K562 (cell line): ENCODE measurements around the gene NAPA. TPM values are rescaled to one million over a fixed set of nuclear protein-coding genes. Genes with fewer than 3 reads are reported as not detected.
A peak's percentile ranks its signal among the peaks of the same experiment; 100 is the strongest.

Experiments
- ASH1L ChIP-seq: fragments of 450-650 bp; IDR thresholded peaks from 2 replicates; pipeline ENCODE4 v1.6.1; 2018; ENCODE audit warnings: borderline replicate concordance, mild to moderate bottlenecking, low read depth; ENCODE audit not compliant: partially characterized antibody
- CEBPB ChIP-seq: fragments of 450-650 bp; IDR thresholded peaks from 2 replicates; pipeline ENCODE4 v1.6.1; 2016; ENCODE audit warnings: missing genetic modification characterization, missing compliant biosample characterization
- DNMT1 ChIP-seq: fragments of 450-650 bp; IDR thresholded peaks from 2 replicates; pipeline ENCODE4 v1.6.1; 2016; ENCODE audit warnings: antibody characterized with exemption, mild to moderate bottlenecking
- ELF2 ChIP-seq: fragments of 250-450 bp; sonication (Bioruptor Pico); IDR thresholded peaks from 2 replicates; pipeline ENCODE4 v1.5.0; 2021; ENCODE audit warnings: mild to moderate bottlenecking
- FOS ChIP-seq: IDR thresholded peaks from 3 replicates; pipeline ENCODE4 v1.6.1; 2011; ENCODE audit not compliant: insufficient read length; ENCODE audit errors: extremely low read depth
- ILK ChIP-seq: fragments of 450-650 bp; IDR thresholded peaks from 2 replicates; pipeline ENCODE4 v1.6.1; 2016; ENCODE audit warnings: missing genetic modification characterization, low read depth, mild to moderate bottlenecking, missing compliant biosample characterization, moderate library complexity, borderline replicate concordance
- MBD2 ChIP-seq: sonication (generic); IDR thresholded peaks from 2 replicates; pipeline ENCODE4 v1.6.1; 2016; ENCODE audit warnings: low read depth, borderline replicate concordance
- PHB2 ChIP-seq: fragments of 450-650 bp; IDR thresholded peaks from 2 replicates; pipeline ENCODE4 v1.6.1; 2017; ENCODE audit warnings: low read depth
- POLR2G ChIP-seq: fragments of 200-400 bp; formaldehyde crosslinking; IDR thresholded peaks from 2 replicates; pipeline ENCODE4 v1.6.1; 2017; ENCODE audit warnings: low read depth, mild to moderate bottlenecking, antibody characterized with exemption, low read length, moderate library complexity
- RFX5 ChIP-seq: IDR thresholded peaks from 2 replicates; pipeline ENCODE4 v1.6.1; 2011; ENCODE audit warnings: low read depth, mild to moderate bottlenecking, improper control_type of control experiment, low read length
- SIX5 ChIP-seq, 2 experiments: IDR thresholded peaks; 2 replicates each; pipeline ENCODE4 v1.6.1; 2011; ENCODE audit warnings: low read length in 2 of 2, borderline replicate concordance in 1 of 2, low read depth in 1 of 2, mild to moderate bottlenecking in 1 of 2, moderate library complexity in 1 of 2; ENCODE audit not compliant: insufficient read depth in 1 of 2
- TCFL5 ChIP-seq: fragments of 250-450 bp; sonication (Bioruptor Pico); conservative IDR thresholded peaks from 2 replicates; pipeline ENCODE4 v1.6.1; 2021; ENCODE audit warnings: mild to moderate bottlenecking, moderate library complexity, matching md5 sums
- U2AF1 ChIP-seq: fragments of 200-400 bp; formaldehyde crosslinking; optimal IDR thresholded peaks from 2 replicates; pipeline ENCODE3; 2017; ENCODE audit warnings: mild to moderate bottlenecking, low read depth, low read length, moderate library complexity
- ZEB2 ChIP-seq: fragments of 450-650 bp; IDR thresholded peaks from 2 replicates; pipeline ENCODE4 v1.6.1; 2016
- ZNF79 ChIP-seq: fragments of 250-450 bp; sonication (Bioruptor Pico); IDR thresholded peaks from 2 replicates; pipeline ENCODE4 v1.4.0; 2020; ENCODE audit warnings: low read depth, mild to moderate bottlenecking, moderate library complexity
- polyA plus RNA-seq, 8 experiments: library from polyadenylated mRNA; depleted of rRNA in 4 of 8; stranded (reverse) in 5 of 8; unstranded in 3 of 8; fragments of >200 nt; fragmentation: Nextera tagmentation in 2 of 8; fragmentation: Illumina TruSeq in 1 of 8; extraction: Ambion mirVana in 2 of 8; extraction: Trizol in 1 of 8; gene quantifications; 2 replicates each; pipeline versions ENCODE4 v1.2.1 to v1.2.3, GENCODE V29; 2011 to 2014; ENCODE audit warnings: inconsistent platforms in 1 of 8, missing spikeins in 1 of 8
- total RNA-seq, 7 experiments: library from RNA; depleted of rRNA in 6 of 7; stranded (reverse); fragments of >200 nt in 6 of 7; fragmentation: Illumina TruSeq in 2 of 7; extraction: Trizol in 2 of 7; gene quantifications; 2 replicates each; pipeline versions ENCODE4 v1.2.1 to v1.2.3, GENCODE V29; 2011 to 2021; ENCODE audit warnings: low replicate concordance in 1 of 7
- TF ChIP-seq, protein P1 (sequence below), 2 experiments: fragments of 450-650 bp in 1 of 2; sonication (generic) in 1 of 2; formaldehyde crosslinking in 1 of 2; IDR thresholded peaks in 1 of 2; conservative IDR thresholded peaks in 1 of 2; 2 replicates each; pipeline versions ENCODE4 v1.6.1 to v1.8.1; 2016 to 2023; ENCODE audit warnings: mild to moderate bottlenecking in 2 of 2, moderate library complexity in 2 of 2, inconsistent platforms in 1 of 2, missing genetic modification reagents in 1 of 2
- TF ChIP-seq, protein P2 (sequence below): fragments of 250-450 bp; sonication (Bioruptor Pico); IDR thresholded peaks from 2 replicates; pipeline ENCODE4 v1.5.1; 2021; ENCODE audit warnings: mild to moderate bottlenecking
- TF ChIP-seq, protein P3 (sequence below): fragments of 450-650 bp; formaldehyde crosslinking; IDR thresholded peaks from 2 replicates; pipeline ENCODE4 v1.4.0; 2020; ENCODE audit warnings: mild to moderate bottlenecking
- TF ChIP-seq, protein P4 (sequence below): sonication (generic); formaldehyde crosslinking; IDR thresholded peaks from 2 replicates; pipeline ENCODE4 v1.8.1; 2023; ENCODE audit warnings: mild to moderate bottlenecking, missing genetic modification reagents

The NAPA gene
- total and polyA plus RNA-seq, 9 of the 15 experiments (the other 6 are each of a cell fraction or from before 2014, with no cell fraction given), result 5.4 to 98.6 (median 77.5) TPM

DNA sequence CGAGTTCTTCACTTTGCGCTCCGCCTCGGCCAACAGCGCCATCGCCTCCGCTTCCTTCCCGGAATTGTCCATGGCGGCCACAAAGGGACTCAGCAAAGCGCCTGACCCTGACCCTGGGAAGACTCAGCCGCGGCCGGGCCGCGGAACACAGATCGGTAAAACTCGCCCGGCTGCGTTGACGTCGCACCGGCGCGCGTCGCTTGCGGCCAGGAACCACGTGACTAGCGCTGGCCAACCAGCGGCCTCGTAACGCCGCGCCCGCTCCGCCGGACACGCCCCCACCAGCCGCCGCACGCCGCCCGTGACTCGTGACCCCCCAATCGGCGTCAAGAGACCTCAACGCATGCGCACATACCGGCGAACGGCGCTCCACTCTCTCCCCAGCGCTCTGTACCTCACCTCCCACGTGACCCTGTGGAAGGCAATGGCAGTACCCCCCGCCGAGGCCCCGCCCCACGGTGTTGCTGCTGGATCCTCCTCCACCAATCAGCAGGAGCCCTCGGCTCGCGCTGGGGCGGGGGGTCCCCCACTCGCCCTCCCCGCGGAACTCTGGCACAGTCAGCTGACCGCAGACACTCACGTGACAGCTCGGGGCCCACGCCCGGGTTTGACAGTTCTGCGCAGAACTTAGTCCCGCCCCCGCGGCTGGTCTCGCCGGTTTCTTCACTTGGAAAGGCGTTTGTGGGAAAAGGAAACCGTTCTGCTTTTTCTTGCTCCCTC is at the start of gene NAPA (continued):
- TF ChIP-seq, protein P1, sequence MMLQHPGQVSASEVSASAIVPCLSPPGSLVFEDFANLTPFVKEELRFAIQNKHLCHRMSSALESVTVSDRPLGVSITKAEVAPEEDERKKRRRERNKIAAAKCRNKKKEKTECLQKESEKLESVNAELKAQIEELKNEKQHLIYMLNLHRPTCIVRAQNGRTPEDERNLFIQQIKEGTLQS (IDR thresholded peaks at IDR 0.05), result peak; percentile 67; the same call in 1 of the 2 replicates
- TF ChIP-seq, protein P1 (CRISPR knock-in tag; conservative IDR thresholded peaks at IDR 0.05), result no peak; the same call in 1 of the 2 replicates
- TF ChIP-seq CEBPB (tag), result peak; percentile 60
- TF ChIP-seq ASH1L, result no peak
- no peak for TF ChIP-seq ILK
- peak; percentile 28; the same call in 1 of the 2 replicates for TF ChIP-seq MBD2
- peak; percentile 89 for TF ChIP-seq POLR2G
- TF ChIP-seq, protein P2, sequence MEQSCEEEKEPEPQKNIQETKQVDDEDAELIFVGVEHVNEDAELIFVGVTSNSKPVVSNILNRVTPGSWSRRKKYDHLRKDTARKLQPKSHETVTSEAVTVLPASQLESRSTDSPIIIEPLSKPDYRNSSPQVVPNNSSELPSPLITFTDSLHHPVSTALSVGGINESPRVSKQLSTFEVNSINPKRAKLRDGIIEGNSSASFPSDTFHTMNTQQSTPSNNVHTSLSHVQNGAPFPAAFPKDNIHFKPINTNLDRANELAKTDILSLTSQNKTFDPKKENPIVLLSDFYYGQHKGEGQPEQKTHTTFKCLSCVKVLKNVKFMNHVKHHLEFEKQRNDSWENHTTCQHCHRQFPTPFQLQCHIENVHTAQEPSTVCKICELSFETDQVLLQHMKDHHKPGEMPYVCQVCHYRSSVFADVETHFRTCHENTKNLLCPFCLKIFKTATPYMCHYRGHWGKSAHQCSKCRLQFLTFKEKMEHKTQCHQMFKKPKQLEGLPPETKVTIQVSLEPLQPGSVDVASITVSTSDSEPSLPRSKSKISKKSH (CRISPR knock-in tag), result no peak
- TF ChIP-seq, protein P3, sequence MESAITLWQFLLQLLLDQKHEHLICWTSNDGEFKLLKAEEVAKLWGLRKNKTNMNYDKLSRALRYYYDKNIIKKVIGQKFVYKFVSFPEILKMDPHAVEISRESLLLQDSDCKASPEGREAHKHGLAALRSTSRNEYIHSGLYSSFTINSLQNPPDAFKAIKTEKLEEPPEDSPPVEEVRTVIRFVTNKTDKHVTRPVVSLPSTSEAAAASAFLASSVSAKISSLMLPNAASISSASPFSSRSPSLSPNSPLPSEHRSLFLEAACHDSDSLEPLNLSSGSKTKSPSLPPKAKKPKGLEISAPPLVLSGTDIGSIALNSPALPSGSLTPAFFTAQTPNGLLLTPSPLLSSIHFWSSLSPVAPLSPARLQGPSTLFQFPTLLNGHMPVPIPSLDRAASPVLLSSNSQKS (CRISPR knock-in tag), result no peak
- no peak for TF ChIP-seq SIX5 (IDR thresholded peaks at IDR 0.05; ENCODE audit: borderline replicate concordance in 1 of 2, insufficient read depth in 1 of 2, low read depth in 1 of 2, low read length in 2 of 2)
- TF ChIP-seq ZNF79 (CRISPR knock-in tag), result no peak
- no peak for TF ChIP-seq DNMT1
- TF ChIP-seq FOS, result peak; percentile 56
- TF ChIP-seq U2AF1, result no peak
- TF ChIP-seq PHB2, result no peak
- TF ChIP-seq RFX5, result no peak
- TF ChIP-seq, protein P4, sequence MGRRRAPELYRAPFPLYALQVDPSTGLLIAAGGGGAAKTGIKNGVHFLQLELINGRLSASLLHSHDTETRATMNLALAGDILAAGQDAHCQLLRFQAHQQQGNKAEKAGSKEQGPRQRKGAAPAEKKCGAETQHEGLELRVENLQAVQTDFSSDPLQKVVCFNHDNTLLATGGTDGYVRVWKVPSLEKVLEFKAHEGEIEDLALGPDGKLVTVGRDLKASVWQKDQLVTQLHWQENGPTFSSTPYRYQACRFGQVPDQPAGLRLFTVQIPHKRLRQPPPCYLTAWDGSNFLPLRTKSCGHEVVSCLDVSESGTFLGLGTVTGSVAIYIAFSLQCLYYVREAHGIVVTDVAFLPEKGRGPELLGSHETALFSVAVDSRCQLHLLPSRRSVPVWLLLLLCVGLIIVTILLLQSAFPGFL (CRISPR knock-in tag), result no peak
- TF ChIP-seq TCFL5 (CRISPR knock-in tag), result no peak
- TF ChIP-seq ELF2 (CRISPR knock-in tag), result no peak
- no peak; the same call in 1 of the 2 replicates for TF ChIP-seq ZEB2
